Measurements from ENCODE around the gene ABLIM2. TPM values are rescaled to one million over a fixed set of nuclear protein-coding genes. Genes with fewer than 3 reads are reported as not detected.

The ABLIM2 gene
- total RNA-seq, 1 experiment from 2014 or later, result 6.1 TPM

DNA sequence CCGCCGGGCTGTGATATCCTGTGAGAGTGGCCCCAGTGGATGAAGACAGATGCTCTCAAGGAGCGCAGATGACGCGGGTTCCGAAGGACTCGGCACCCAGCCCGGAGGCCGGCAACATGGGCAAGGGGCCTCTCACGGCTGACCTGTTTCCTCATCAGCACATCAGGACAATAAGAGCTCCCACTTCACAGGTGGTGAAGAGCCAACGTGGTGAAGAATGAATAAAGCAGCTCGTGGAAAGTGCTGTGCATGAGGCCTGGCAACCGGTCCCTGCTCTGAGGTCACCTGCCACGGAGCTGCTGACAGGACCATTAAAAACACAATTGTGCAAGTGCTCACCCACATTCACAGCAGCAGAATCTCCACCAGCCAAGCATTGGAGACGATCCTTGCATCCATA, 22.9 kb downstream of the ABLIM2 start:
- CTCF ChIA-PET, result no interaction called here
- no peak overlapping the region for H3K4me2 ChIP-seq (ENCODE audit: low read length)
- peaks cover 0 to 9% of the 10 kb centered on the region in 2 experiments; a peak in 2 of 4 replicates for H3K4me1 ChIP-seq (ENCODE audit: control insufficient read depth in 1 of 2, insufficient read depth in 2 of 2, low read length in 2 of 2)
- no peaks in the 10 kb centered on the region for H3K9me3 ChIP-seq (ENCODE audit: control insufficient read depth in 1 of 2, insufficient read depth in 1 of 2, low read depth in 1 of 2, low read length in 2 of 2)
- H3K36me3 ChIP-seq (ENCODE audit: control insufficient read depth in 1 of 2, insufficient read depth in 2 of 2, low read length in 2 of 2), result no peaks in the 10 kb centered on the region
- TF ChIP-seq POLR2A (IDR thresholded peaks at IDR 0.05; ENCODE audit: borderline replicate concordance, extremely low read depth, insufficient read depth, insufficient read length), result no peak
- TF ChIP-seq, protein P1, sequence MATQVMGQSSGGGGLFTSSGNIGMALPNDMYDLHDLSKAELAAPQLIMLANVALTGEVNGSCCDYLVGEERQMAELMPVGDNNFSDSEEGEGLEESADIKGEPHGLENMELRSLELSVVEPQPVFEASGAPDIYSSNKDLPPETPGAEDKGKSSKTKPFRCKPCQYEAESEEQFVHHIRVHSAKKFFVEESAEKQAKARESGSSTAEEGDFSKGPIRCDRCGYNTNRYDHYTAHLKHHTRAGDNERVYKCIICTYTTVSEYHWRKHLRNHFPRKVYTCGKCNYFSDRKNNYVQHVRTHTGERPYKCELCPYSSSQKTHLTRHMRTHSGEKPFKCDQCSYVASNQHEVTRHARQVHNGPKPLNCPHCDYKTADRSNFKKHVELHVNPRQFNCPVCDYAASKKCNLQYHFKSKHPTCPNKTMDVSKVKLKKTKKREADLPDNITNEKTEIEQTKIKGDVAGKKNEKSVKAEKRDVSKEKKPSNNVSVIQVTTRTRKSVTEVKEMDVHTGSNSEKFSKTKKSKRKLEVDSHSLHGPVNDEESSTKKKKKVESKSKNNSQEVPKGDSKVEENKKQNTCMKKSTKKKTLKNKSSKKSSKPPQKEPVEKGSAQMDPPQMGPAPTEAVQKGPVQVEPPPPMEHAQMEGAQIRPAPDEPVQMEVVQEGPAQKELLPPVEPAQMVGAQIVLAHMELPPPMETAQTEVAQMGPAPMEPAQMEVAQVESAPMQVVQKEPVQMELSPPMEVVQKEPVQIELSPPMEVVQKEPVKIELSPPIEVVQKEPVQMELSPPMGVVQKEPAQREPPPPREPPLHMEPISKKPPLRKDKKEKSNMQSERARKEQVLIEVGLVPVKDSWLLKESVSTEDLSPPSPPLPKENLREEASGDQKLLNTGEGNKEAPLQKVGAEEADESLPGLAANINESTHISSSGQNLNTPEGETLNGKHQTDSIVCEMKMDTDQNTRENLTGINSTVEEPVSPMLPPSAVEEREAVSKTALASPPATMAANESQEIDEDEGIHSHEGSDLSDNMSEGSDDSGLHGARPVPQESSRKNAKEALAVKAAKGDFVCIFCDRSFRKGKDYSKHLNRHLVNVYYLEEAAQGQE (IDR thresholded peaks at IDR 0.05; ENCODE audit: low read depth), result no peak
- no peak for TF ChIP-seq JUND (IDR thresholded peaks at IDR 0.05)
- no peak for TF ChIP-seq RAD21 (IDR thresholded peaks at IDR 0.05; ENCODE audit: low read depth)
- no peak for TF ChIP-seq SIN3A (IDR thresholded peaks at IDR 0.05; ENCODE audit: low read depth)
- TF ChIP-seq SP1 (IDR thresholded peaks at IDR 0.05; ENCODE audit: low read depth), result no peak
- DNase-seq (ENCODE audit: low read depth, low spot score) (no peak), ATAC-seq (no peak)
- H3K27ac ChIP-seq (ENCODE audit: low read depth, low read length), result no peak overlapping the region
- H3K4me3 ChIP-seq (replicated peaks in 1 of 2; ENCODE audit: low read depth in 1 of 2, low read length in 2 of 2), result no peak overlapping the region
- no peak overlapping the region for H3K9ac ChIP-seq (ENCODE audit: low read length)
- BruUV-seq (replicated peaks), result no TSS peak
- no peaks in the 10 kb centered on the region for H3K79me2 ChIP-seq (ENCODE audit: insufficient read depth, low read length)
- H3K9me2 ChIP-seq (ENCODE audit: insufficient read depth), result no peaks in the 10 kb centered on the region
- intact Hi-C loops (cut with micrococcal nuclease), result no loop called here
- no peak overlapping the region for H2AFZ ChIP-seq (ENCODE audit: low read depth, low read length, poor library complexity, severe bottlenecking)
- no peaks in the 10 kb centered on the region for H3K27me3 ChIP-seq (ENCODE audit: insufficient read depth, low read length)
- POLR2A ChIA-PET, result no interaction called here
- no peaks in the 10 kb centered on the region for H4K20me1 ChIP-seq (ENCODE audit: insufficient read depth)
- RAD21 ChIA-PET (ENCODE audit: low non-redundant PET in 1 of 2, low total read pairs in 2 of 2, uncharacterized antibody in 2 of 2, unreplicated experiment in 2 of 2), result no interaction called here

DNA sequence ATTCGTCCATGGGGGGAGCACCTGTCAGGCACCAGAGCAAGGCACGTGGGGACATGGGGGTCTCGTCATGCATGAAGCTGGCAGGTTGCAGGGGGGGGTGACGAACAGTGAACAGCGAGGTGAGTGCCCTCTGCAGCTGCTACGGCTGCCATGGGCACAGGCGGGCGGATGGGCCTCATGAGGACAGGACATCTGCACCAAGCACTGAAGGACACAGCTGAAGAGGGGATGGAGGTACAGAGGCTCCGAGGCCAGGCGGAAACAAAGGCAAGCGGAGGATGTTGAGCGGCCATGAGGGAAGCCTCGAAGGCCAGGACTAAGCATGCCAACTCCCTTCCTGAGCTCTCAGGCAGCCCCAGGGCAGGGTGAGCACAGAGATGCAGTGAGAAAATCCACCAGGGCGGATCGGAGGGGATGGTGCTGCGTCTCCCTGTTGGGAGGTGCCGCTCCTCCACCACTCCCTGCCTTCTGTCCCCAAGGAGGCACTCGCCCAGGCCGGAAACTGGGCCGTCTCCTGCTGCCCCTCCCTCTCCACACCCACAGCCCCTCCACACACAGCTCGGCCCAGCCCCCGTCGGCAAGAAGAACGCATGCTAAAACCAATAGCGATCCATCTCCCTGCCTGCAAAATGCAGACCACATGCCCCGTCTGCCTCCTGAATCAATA, 24.6 kb downstream of the ABLIM2 start:
- ChIA-PET CTCF (no interaction called here), POLR2A (no interaction called here), RAD21 (ENCODE audit: low non-redundant PET in 1 of 2, low total read pairs in 2 of 2, uncharacterized antibody in 2 of 2, unreplicated experiment in 2 of 2) (no interaction called here)
- H3K27ac ChIP-seq (ENCODE audit: low read depth, low read length), result no peak overlapping the region
- intact Hi-C loops (cut with micrococcal nuclease), result no loop called here
- no peaks in the 10 kb centered on the region for H3K79me2 ChIP-seq (ENCODE audit: insufficient read depth, low read length)
- peaks cover 0 to 9% of the 10 kb centered on the region in 2 experiments; a peak in 2 of 4 replicates for H3K4me1 ChIP-seq (ENCODE audit: control insufficient read depth in 1 of 2, insufficient read depth in 2 of 2, low read length in 2 of 2)
- H3K9me2 ChIP-seq (ENCODE audit: insufficient read depth), result no peaks in the 10 kb centered on the region
- no peak overlapping the region for H3K9ac ChIP-seq (ENCODE audit: low read length)
- no peaks in the 10 kb centered on the region for H4K20me1 ChIP-seq (ENCODE audit: insufficient read depth)
- no peak overlapping the region for H3K4me3 ChIP-seq (replicated peaks in 1 of 2; ENCODE audit: low read depth in 1 of 2, low read length in 2 of 2)
- ATAC-seq, result no peak
- no peak overlapping the region for H2AFZ ChIP-seq (ENCODE audit: low read depth, low read length, poor library complexity, severe bottlenecking)
- DNase-seq (ENCODE audit: low read depth, low spot score), result no peak
- H3K9me3 ChIP-seq (ENCODE audit: control insufficient read depth in 1 of 2, insufficient read depth in 1 of 2, low read depth in 1 of 2, low read length in 2 of 2), result no peaks in the 10 kb centered on the region
- H3K27me3 ChIP-seq (ENCODE audit: insufficient read depth, low read length), result no peaks in the 10 kb centered on the region
- H3K4me2 ChIP-seq (ENCODE audit: low read length), result no peak overlapping the region
- no peaks in the 10 kb centered on the region for H3K36me3 ChIP-seq (ENCODE audit: control insufficient read depth in 1 of 2, insufficient read depth in 2 of 2, low read length in 2 of 2)
- no TSS peak for BruUV-seq (replicated peaks)
- TF ChIP-seq, protein P2, sequence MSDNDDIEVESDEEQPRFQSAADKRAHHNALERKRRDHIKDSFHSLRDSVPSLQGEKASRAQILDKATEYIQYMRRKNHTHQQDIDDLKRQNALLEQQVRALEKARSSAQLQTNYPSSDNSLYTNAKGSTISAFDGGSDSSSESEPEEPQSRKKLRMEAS (IDR thresholded peaks at IDR 0.05), result no peak
- TF ChIP-seq EZH2phosphoT487 (IDR thresholded peaks at IDR 0.05; ENCODE audit: borderline replicate concordance) (no peak), ZFX (IDR thresholded peaks at IDR 0.05) (no peak), SRF (IDR thresholded peaks at IDR 0.05; ENCODE audit: low read depth) (no peak), RAD21 (IDR thresholded peaks at IDR 0.05; ENCODE audit: low read depth) (no peak), EGR1 (IDR thresholded peaks at IDR 0.05; ENCODE audit: low read depth) (no peak), SP1 (IDR thresholded peaks at IDR 0.05; ENCODE audit: low read depth) (no peak), YY1 (IDR thresholded peaks at IDR 0.05; ENCODE audit: extremely low read depth, insufficient replicate concordance, low read depth, low read length) (no peak), ELF1 (IDR thresholded peaks at IDR 0.05; ENCODE audit: borderline replicate concordance, low read depth) (no peak), POLR2AphosphoS5 (IDR thresholded peaks at IDR 0.05; ENCODE audit: low read depth, low read length) (no peak), TCF7L2 (IDR thresholded peaks at IDR 0.05; ENCODE audit: borderline replicate concordance, extremely low read depth, insufficient read depth, insufficient read length) (no peak), POLR2A (IDR thresholded peaks at IDR 0.05; ENCODE audit: borderline replicate concordance, extremely low read depth, insufficient read depth, insufficient read length) (no peak), CBX3 (IDR thresholded peaks at IDR 0.05; ENCODE audit: low read depth) (no peak), CEBPB (IDR thresholded peaks at IDR 0.05; ENCODE audit: low read depth) (no peak)
- TF ChIP-seq, protein P3, sequence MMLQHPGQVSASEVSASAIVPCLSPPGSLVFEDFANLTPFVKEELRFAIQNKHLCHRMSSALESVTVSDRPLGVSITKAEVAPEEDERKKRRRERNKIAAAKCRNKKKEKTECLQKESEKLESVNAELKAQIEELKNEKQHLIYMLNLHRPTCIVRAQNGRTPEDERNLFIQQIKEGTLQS (IDR thresholded peaks at IDR 0.05), result no peak
